Fibroblast of lung (primary cell): ENCODE results near the gene TMEM179. TPM values are rescaled to one million over a fixed set of nuclear protein-coding genes. Genes with fewer than 3 reads are reported as not detected.

ENCODE experiments used
- DNase-seq, 2 donors: peaks; one replicate each; pipeline versions ENCODE4 v3.0.0 to v3.0.0-alpha.2; 2010; ENCODE audit warnings: low read depth in 2 of 2
- H2AFZ ChIP-seq: 2 replicates; pipeline ENCODE4 v1.5.1; 2012; ENCODE audit warnings: low read length, control low read depth, inconsistent platforms
- H3K27ac ChIP-seq: 2 replicates; pipeline ENCODE4 v1.5.1; 2011; ENCODE audit warnings: low read length, control low read depth; ENCODE audit not compliant: insufficient read depth
- H3K27me3 ChIP-seq: 2 replicates; pipeline ENCODE4 v1.5.1; 2011; ENCODE audit warnings: mild to moderate bottlenecking, low read length; ENCODE audit not compliant: control insufficient read depth, insufficient read depth
- H3K36me3 ChIP-seq: 2 replicates; pipeline ENCODE4 v1.5.1; 2011; ENCODE audit warnings: low read length; ENCODE audit not compliant: control insufficient read depth, insufficient read depth
- H3K4me1 ChIP-seq: 2 replicates; pipeline ENCODE4 v1.5.1; 2011; ENCODE audit warnings: low read length; ENCODE audit not compliant: control insufficient read depth, insufficient read depth; ENCODE audit errors: extremely low read depth
- H3K4me2 ChIP-seq: 2 replicates; pipeline ENCODE4 v1.5.1; 2011; ENCODE audit warnings: low read length, control low read depth; ENCODE audit not compliant: insufficient read depth; ENCODE audit errors: extremely low read depth
- H3K4me3 ChIP-seq, 4 experiments: fragments of 200-600 bp in 1 of 4; sonication (generic) in 1 of 4; replicated peaks in 1 of 4; 2 replicates each; pipeline ENCODE4 v1.5.1; 2011 to 2016; ENCODE audit warnings: low read length in 4 of 4, low read depth in 3 of 4, mild to moderate bottlenecking in 3 of 4, control low read depth in 2 of 4, inconsistent platforms in 1 of 4, mixed read lengths in 1 of 4; ENCODE audit not compliant: insufficient read depth in 1 of 4; ENCODE audit errors: control extremely low read depth in 1 of 4
- H3K79me2 ChIP-seq: 2 replicates; pipeline ENCODE4 v1.5.1; 2012; ENCODE audit warnings: mild to moderate bottlenecking, low read length, inconsistent platforms; ENCODE audit not compliant: control insufficient read depth, insufficient read depth
- H3K9ac ChIP-seq: 2 replicates; pipeline ENCODE4 v1.5.1; 2011; ENCODE audit warnings: mild to moderate bottlenecking, low read length, control low read depth; ENCODE audit not compliant: insufficient read depth
- H3K9me3 ChIP-seq: 2 replicates; pipeline ENCODE4 v1.5.1; 2012; ENCODE audit warnings: low read depth, low read length; ENCODE audit not compliant: control insufficient read depth, insufficient read depth
- H4K20me1 ChIP-seq: 2 replicates; pipeline ENCODE4 v1.5.1; 2011; ENCODE audit warnings: low read length; ENCODE audit not compliant: control insufficient read depth, insufficient read depth; ENCODE audit errors: extremely low read depth
- CTCF ChIP-seq, 2 donors: IDR thresholded peaks in 1 of 2; conservative IDR thresholded peaks in 1 of 2; 1 replicate in 1 of 2; 2 replicates in 1 of 2; pipeline ENCODE4 v1.5.1; 2011 to 2012; ENCODE audit warnings: low read length in 2 of 2, control low read depth in 1 of 2, inconsistent platforms in 1 of 2, low read depth in 1 of 2, mild to moderate bottlenecking in 1 of 2
- EZH2 ChIP-seq: IDR thresholded peaks from 2 replicates; pipeline ENCODE4 v1.5.1; 2012; ENCODE audit warnings: low read length, control low read depth, mild to moderate bottlenecking; ENCODE audit errors: missing control alignments
- polyA plus RNA-seq, 2 donors: library from polyadenylated mRNA; depleted of rRNA in 1 of 2; stranded (reverse) in 1 of 2; unstranded in 1 of 2; fragments of >200 nt; gene quantifications; 2 replicates each; pipeline ENCODE4 v1.2.1, GENCODE V29; 2011 to 2012; ENCODE audit warnings: missing spikeins in 1 of 2
- total RNA-seq: library from RNA; depleted of rRNA; stranded (reverse); fragments of >200 nt; gene quantifications from 2 replicates; pipeline ENCODE4 v1.2.1, GENCODE V29; 2014

TMEM179 gene
- total and polyA plus RNA-seq, 2 donors (not counting 1 experiment from before 2014, with no cell fraction given): under 0.01 to 0.03 TPM

GRCh38 chr14:104553166-104554087, 51.1 kb downstream of the TMEM179 start:
- H3K27ac ChIP-seq: no peak overlapping the region
- no peak overlapping the region for H2AFZ ChIP-seq
- H3K4me2 ChIP-seq: no peak overlapping the region
- no peaks in the 10 kb centered on the region for H3K79me2 ChIP-seq
- TF ChIP-seq EZH2: no peak
- TF ChIP-seq CTCF (conservative IDR thresholded peaks at IDR 0.05 in 1 of 2, IDR thresholded peaks at IDR 0.05 in 1 of 2; ENCODE audit: low read depth in 1 of 2, low read length in 2 of 2): no peak
- H3K27me3 ChIP-seq: no peaks in the 10 kb centered on the region
- no peaks in the 10 kb centered on the region for H3K4me1 ChIP-seq
- DNase-seq: no peak
- H3K4me3 ChIP-seq: no peak overlapping the region
- no peaks in the 10 kb centered on the region for H3K36me3 ChIP-seq
- no peaks in the 10 kb centered on the region for H3K9me3 ChIP-seq
- no peak overlapping the region for H3K9ac ChIP-seq
- H4K20me1 ChIP-seq: no peaks in the 10 kb centered on the region

GRCh38 chr14:104552738-104553125, 51.8 kb downstream of the TMEM179 start:
- no peak for TF ChIP-seq CTCF (conservative IDR thresholded peaks at IDR 0.05 in 1 of 2, IDR thresholded peaks at IDR 0.05 in 1 of 2; ENCODE audit: low read depth in 1 of 2, low read length in 2 of 2)
- TF ChIP-seq EZH2: no peak
- H3K9me3 ChIP-seq: no peaks in the 10 kb centered on the region
- H3K79me2 ChIP-seq: no peaks in the 10 kb centered on the region
- H2AFZ ChIP-seq: no peak overlapping the region
- H3K36me3 ChIP-seq: no peaks in the 10 kb centered on the region
- H3K27ac ChIP-seq: no peak overlapping the region
- no peak overlapping the region for H3K4me2 ChIP-seq
- H4K20me1 ChIP-seq: no peaks in the 10 kb centered on the region
- no peak for DNase-seq
- H3K4me3 ChIP-seq: no peak overlapping the region
- no peak overlapping the region for H3K9ac ChIP-seq
- H3K4me1 ChIP-seq: no peaks in the 10 kb centered on the region
- H3K27me3 ChIP-seq: no peaks in the 10 kb centered on the region

- H3K27me3 ChIP-seq: no peaks in the 10 kb centered on the region
- no peak overlapping the region for H3K4me2 ChIP-seq
- no peak overlapping the region for H3K27ac ChIP-seq
- no peaks in the 10 kb centered on the region for H3K4me1 ChIP-seq
- no peaks in the 10 kb centered on the region for H3K79me2 ChIP-seq
- H3K9ac ChIP-seq: no peak overlapping the region
- H3K4me3 ChIP-seq: no peak overlapping the region
- no peaks in the 10 kb centered on the region for H3K9me3 ChIP-seq
- H2AFZ ChIP-seq: no peak overlapping the region
- no peaks in the 10 kb centered on the region for H4K20me1 ChIP-seq
- DNase-seq: no peak
- no peak for TF ChIP-seq CTCF (conservative IDR thresholded peaks at IDR 0.05 in 1 of 2, IDR thresholded peaks at IDR 0.05 in 1 of 2; ENCODE audit: low read depth in 1 of 2, low read length in 2 of 2)
- no peak for TF ChIP-seq EZH2
- no peaks in the 10 kb centered on the region for H3K36me3 ChIP-seq
Observed at GRCh38 chr14:104551851-104552737, 52.5 kb downstream of the TMEM179 start.
